Fibroblast of lung (primary cell): ENCODE results near the gene CAMK2G. TPM values are rescaled to one million over a fixed set of nuclear protein-coding genes. Genes with fewer than 3 reads are reported as not detected.

Experiments
- DNase-seq, 2 donors: peaks; one replicate each; pipeline versions ENCODE4 v3.0.0 to v3.0.0-alpha.2; 2010; ENCODE audit warnings: low read depth in 2 of 2
- H2AFZ ChIP-seq: 2 replicates; pipeline ENCODE4 v1.5.1; 2012; ENCODE audit warnings: low read length, control low read depth, inconsistent platforms
- H3K27ac ChIP-seq: 2 replicates; pipeline ENCODE4 v1.5.1; 2011; ENCODE audit warnings: low read length, control low read depth; ENCODE audit not compliant: insufficient read depth
- H3K27me3 ChIP-seq: 2 replicates; pipeline ENCODE4 v1.5.1; 2011; ENCODE audit warnings: mild to moderate bottlenecking, low read length; ENCODE audit not compliant: control insufficient read depth, insufficient read depth
- H3K36me3 ChIP-seq: 2 replicates; pipeline ENCODE4 v1.5.1; 2011; ENCODE audit warnings: low read length; ENCODE audit not compliant: control insufficient read depth, insufficient read depth
- H3K4me1 ChIP-seq: 2 replicates; pipeline ENCODE4 v1.5.1; 2011; ENCODE audit warnings: low read length; ENCODE audit not compliant: control insufficient read depth, insufficient read depth; ENCODE audit errors: extremely low read depth
- H3K4me2 ChIP-seq: 2 replicates; pipeline ENCODE4 v1.5.1; 2011; ENCODE audit warnings: low read length, control low read depth; ENCODE audit not compliant: insufficient read depth; ENCODE audit errors: extremely low read depth
- H3K4me3 ChIP-seq, 4 experiments: fragments of 200-600 bp in 1 of 4; sonication (generic) in 1 of 4; replicated peaks in 1 of 4; 2 replicates each; pipeline ENCODE4 v1.5.1; 2011 to 2016; ENCODE audit warnings: low read length in 4 of 4, low read depth in 3 of 4, mild to moderate bottlenecking in 3 of 4, control low read depth in 2 of 4, inconsistent platforms in 1 of 4, mixed read lengths in 1 of 4; ENCODE audit not compliant: insufficient read depth in 1 of 4; ENCODE audit errors: control extremely low read depth in 1 of 4
- H3K79me2 ChIP-seq: 2 replicates; pipeline ENCODE4 v1.5.1; 2012; ENCODE audit warnings: mild to moderate bottlenecking, low read length, inconsistent platforms; ENCODE audit not compliant: control insufficient read depth, insufficient read depth
- H3K9ac ChIP-seq: 2 replicates; pipeline ENCODE4 v1.5.1; 2011; ENCODE audit warnings: mild to moderate bottlenecking, low read length, control low read depth; ENCODE audit not compliant: insufficient read depth
- H3K9me3 ChIP-seq: 2 replicates; pipeline ENCODE4 v1.5.1; 2012; ENCODE audit warnings: low read depth, low read length; ENCODE audit not compliant: control insufficient read depth, insufficient read depth
- H4K20me1 ChIP-seq: 2 replicates; pipeline ENCODE4 v1.5.1; 2011; ENCODE audit warnings: low read length; ENCODE audit not compliant: control insufficient read depth, insufficient read depth; ENCODE audit errors: extremely low read depth
- EZH2 ChIP-seq: IDR thresholded peaks from 2 replicates; pipeline ENCODE4 v1.5.1; 2012; ENCODE audit warnings: low read length, control low read depth, mild to moderate bottlenecking; ENCODE audit errors: missing control alignments
- polyA plus RNA-seq, 2 donors: library from polyadenylated mRNA; depleted of rRNA in 1 of 2; stranded (reverse) in 1 of 2; unstranded in 1 of 2; fragments of >200 nt; gene quantifications; 2 replicates each; pipeline ENCODE4 v1.2.1, GENCODE V29; 2011 to 2012; ENCODE audit warnings: missing spikeins in 1 of 2
- total RNA-seq: library from RNA; depleted of rRNA; stranded (reverse); fragments of >200 nt; gene quantifications from 2 replicates; pipeline ENCODE4 v1.2.1, GENCODE V29; 2014
- TF ChIP-seq, protein P1 (sequence below), 2 donors: IDR thresholded peaks in 1 of 2; conservative IDR thresholded peaks in 1 of 2; 1 replicate in 1 of 2; 2 replicates in 1 of 2; pipeline ENCODE4 v1.5.1; 2011 to 2012; ENCODE audit warnings: low read length in 2 of 2, control low read depth in 1 of 2, inconsistent platforms in 1 of 2, low read depth in 1 of 2, mild to moderate bottlenecking in 1 of 2

Gene CAMK2G
- total and polyA plus RNA-seq, 2 donors (not counting 1 experiment from before 2014, with no cell fraction given), result 25.9 to 32.2 TPM

DNA sequence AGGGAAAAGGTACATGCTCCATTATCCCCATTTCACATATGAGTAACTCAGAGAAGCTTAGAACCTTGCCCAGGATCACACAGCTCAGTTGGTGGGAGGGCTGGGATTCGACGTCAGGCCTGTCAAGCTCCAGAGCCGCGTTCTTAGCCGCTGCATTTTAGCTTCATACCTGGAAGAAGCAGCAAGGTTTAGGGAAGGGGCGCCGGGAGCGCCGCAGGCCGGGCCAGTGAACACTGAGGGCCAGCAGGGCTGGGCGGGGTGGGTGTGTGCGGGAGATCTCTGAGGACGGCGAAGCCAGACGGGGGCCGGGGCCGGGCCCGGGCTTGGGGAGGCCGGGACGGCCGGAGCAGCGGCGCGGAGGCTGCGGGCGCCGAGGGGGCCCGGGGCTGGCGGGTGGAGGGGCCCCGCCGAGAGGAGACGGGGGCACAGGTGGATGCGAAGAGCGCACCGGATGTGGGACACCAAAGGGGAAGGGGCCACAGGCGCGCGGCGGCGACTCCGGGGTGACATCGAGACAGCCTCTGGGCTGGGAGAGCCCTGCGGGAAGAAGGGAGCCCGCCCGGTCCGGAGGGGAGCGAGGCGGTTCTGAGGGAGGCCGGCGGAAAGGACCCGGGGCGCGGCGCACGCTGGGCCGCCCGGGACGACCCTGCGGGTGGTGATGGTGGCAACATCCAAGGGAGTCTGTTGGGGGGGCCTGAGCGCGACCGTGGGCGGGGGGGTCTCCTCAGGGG lies 63.5 kb downstream of the CAMK2G start:
- Histone ChIP-seq H2AFZ (peak overlapping the region; percentile 10), H3K27ac (peak overlapping the region; percentile 76), H3K27me3 (no peaks in the 10 kb centered on the region), H3K4me1 (peaks cover 2% of the 10 kb centered on the region), H3K36me3 (peaks cover 12% of the 10 kb centered on the region), H4K20me1 (no peaks in the 10 kb centered on the region), H3K4me2 (peak overlapping the region; percentile 91), H3K9ac (peak overlapping the region; percentile 86), H3K79me2 (peaks cover 4% of the 10 kb centered on the region), H3K4me3 (peak overlapping the region; percentile 66 to 79 (median 72)), H3K9me3 (no peaks in the 10 kb centered on the region)
- peak in 1 of 2 donors; percentile 13 for DNase-seq
- TF ChIP-seq, protein P1, sequence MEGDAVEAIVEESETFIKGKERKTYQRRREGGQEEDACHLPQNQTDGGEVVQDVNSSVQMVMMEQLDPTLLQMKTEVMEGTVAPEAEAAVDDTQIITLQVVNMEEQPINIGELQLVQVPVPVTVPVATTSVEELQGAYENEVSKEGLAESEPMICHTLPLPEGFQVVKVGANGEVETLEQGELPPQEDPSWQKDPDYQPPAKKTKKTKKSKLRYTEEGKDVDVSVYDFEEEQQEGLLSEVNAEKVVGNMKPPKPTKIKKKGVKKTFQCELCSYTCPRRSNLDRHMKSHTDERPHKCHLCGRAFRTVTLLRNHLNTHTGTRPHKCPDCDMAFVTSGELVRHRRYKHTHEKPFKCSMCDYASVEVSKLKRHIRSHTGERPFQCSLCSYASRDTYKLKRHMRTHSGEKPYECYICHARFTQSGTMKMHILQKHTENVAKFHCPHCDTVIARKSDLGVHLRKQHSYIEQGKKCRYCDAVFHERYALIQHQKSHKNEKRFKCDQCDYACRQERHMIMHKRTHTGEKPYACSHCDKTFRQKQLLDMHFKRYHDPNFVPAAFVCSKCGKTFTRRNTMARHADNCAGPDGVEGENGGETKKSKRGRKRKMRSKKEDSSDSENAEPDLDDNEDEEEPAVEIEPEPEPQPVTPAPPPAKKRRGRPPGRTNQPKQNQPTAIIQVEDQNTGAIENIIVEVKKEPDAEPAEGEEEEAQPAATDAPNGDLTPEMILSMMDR (conservative IDR thresholded peaks at IDR 0.05 in 1 of 2, IDR thresholded peaks at IDR 0.05 in 1 of 2; ENCODE audit: low read depth in 1 of 2, low read length in 2 of 2), result no peak
- TF ChIP-seq EZH2, result no peak

GRCh38 chr10:73810358-73810734 lies 64.0 kb downstream of the CAMK2G start:
- Histone ChIP-seq H3K36me3 (peaks cover 12% of the 10 kb centered on the region), H2AFZ (peak overlapping the region; percentile 10), H3K9me3 (no peaks in the 10 kb centered on the region), H3K4me1 (no peaks in the 10 kb centered on the region), H3K9ac (peak overlapping the region; percentile 86), H3K79me2 (peaks cover 4% of the 10 kb centered on the region), H3K4me2 (peak overlapping the region; percentile 91), H3K27ac (peak overlapping the region; percentile 76), H3K27me3 (no peaks in the 10 kb centered on the region), H4K20me1 (no peaks in the 10 kb centered on the region), H3K4me3 (peak overlapping the region; percentile 66 to 79 (median 72))
- TF ChIP-seq, protein P1 (conservative IDR thresholded peaks at IDR 0.05 in 1 of 2, IDR thresholded peaks at IDR 0.05 in 1 of 2; ENCODE audit: low read depth in 1 of 2, low read length in 2 of 2), result no peak
- DNase-seq, result no peak

DNA sequence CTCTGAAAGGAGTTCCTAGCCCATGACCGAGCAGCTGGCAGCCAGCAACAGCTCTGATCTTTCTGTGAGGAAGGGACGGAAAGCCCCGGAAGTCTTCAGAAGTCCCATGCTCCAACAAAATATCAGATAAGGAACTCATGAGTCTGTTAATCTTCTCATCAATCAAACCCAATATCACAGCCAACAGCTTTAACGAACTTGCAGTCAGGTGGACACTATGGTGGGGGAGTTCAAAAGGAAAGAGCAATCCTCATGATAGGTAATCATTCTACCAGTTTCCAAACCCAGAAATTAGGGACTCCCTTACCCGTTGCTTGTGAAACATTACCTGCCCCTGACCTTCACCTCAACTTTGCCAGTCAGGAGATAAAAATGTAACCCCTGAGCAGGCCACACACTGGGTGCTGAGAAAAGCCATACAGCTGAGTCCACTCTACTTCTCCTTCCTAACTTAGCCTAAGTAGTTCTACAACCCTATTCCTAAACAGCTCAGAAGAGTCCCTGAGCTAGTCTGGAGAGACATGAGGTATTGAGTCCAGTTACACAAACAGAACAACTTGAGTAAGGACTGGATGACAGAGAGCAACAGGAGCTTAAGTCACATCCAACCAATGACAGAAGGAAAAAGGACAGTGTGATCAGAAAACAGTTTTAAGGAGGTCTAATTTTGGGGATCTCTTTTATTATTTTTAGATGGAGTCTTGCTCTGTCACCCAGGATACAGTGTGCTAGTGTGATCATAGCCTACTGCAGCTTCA lies 65.1 kb downstream of the CAMK2G start:
- Histone ChIP-seq H4K20me1 (no peaks in the 10 kb centered on the region), H3K36me3 (peaks cover 10% of the 10 kb centered on the region), H3K4me1 (no peaks in the 10 kb centered on the region), H3K4me2 (peak overlapping the region; percentile 16), H2AFZ (no peak overlapping the region), H3K9ac (no peak overlapping the region), H3K4me3 (no peak overlapping the region), H3K27ac (no peak overlapping the region), H3K9me3 (no peaks in the 10 kb centered on the region), H3K27me3 (no peaks in the 10 kb centered on the region), H3K79me2 (peaks cover 4% of the 10 kb centered on the region)
- DNase-seq, result no peak
- TF ChIP-seq, protein P1 (conservative IDR thresholded peaks at IDR 0.05 in 1 of 2, IDR thresholded peaks at IDR 0.05 in 1 of 2; ENCODE audit: low read depth in 1 of 2, low read length in 2 of 2), result no peak
- no peak for TF ChIP-seq EZH2
